ENCODE measurements around the gene CD247. TPM values are rescaled to one million over a fixed set of nuclear protein-coding genes. Genes with fewer than 3 reads are reported as not detected.

The CD247 gene
- total and polyA plus RNA-seq, 2 donors from 2014 or later: 1.8 to 7.7 TPM

- no peaks in the 10 kb centered on the region for H3K27me3 ChIP-seq (ENCODE audit: control insufficient read depth, insufficient read depth, low read length)
- H3K27ac ChIP-seq (ENCODE audit: low read depth in 2 of 2, low read length in 2 of 2): no peak overlapping the region
- no peak overlapping the region for H3K4me3 ChIP-seq (ENCODE audit: low read length in 3 of 3)
- FAIRE-seq (no peak), DNase-seq (no peak)
- intact Hi-C loops (cut with DNase I): no loop called here
- no peak for TF ChIP-seq CTCF (IDR thresholded peaks at IDR 0.05; ENCODE audit: borderline replicate concordance, extremely low read depth, insufficient read depth)
- H3K36me3 ChIP-seq (ENCODE audit: control insufficient read depth in 2 of 3, insufficient read depth in 3 of 3, low read length in 3 of 3): no peaks in the 10 kb centered on the region
- no peaks in the 10 kb centered on the region for H3K4me1 ChIP-seq (ENCODE audit: control insufficient read depth in 2 of 3, insufficient read depth in 2 of 3, low read depth in 1 of 3, low read length in 3 of 3)
- no peak overlapping the region for H3K9ac ChIP-seq (ENCODE audit: low read length in 3 of 3)
- H3K9me3 ChIP-seq (ENCODE audit: control insufficient read depth in 2 of 3, insufficient read depth in 1 of 3, low read length in 3 of 3): no peaks in the 10 kb centered on the region
Observed at GRCh38 chr1:167516404-167517388, 1.6 kb downstream of the CD247 start.

- no peak for TF ChIP-seq CTCF (IDR thresholded peaks at IDR 0.05; ENCODE audit: borderline replicate concordance, extremely low read depth, insufficient read depth)
Observed at GRCh38 chr1:167515893-167516321, 2.4 kb downstream of the CD247 start.

GRCh38 chr1:167515461-167515860, 2.9 kb downstream of the CD247 start:
- TF ChIP-seq CTCF (IDR thresholded peaks at IDR 0.05; ENCODE audit: borderline replicate concordance, extremely low read depth, insufficient read depth): no peak
- no peak for DNase-seq
- Histone ChIP-seq H3K27me3 (ENCODE audit: control insufficient read depth, insufficient read depth, low read length) (no peaks in the 10 kb centered on the region), H3K9me3 (ENCODE audit: control insufficient read depth in 2 of 3, insufficient read depth in 1 of 3, low read length in 3 of 3) (no peaks in the 10 kb centered on the region), H3K4me1 (ENCODE audit: control insufficient read depth in 2 of 3, insufficient read depth in 2 of 3, low read depth in 1 of 3, low read length in 3 of 3) (no peaks in the 10 kb centered on the region), H3K4me3 (ENCODE audit: low read length in 3 of 3) (no peak overlapping the region), H3K27ac (ENCODE audit: low read depth in 2 of 2, low read length in 2 of 2) (no peak overlapping the region), H3K36me3 (ENCODE audit: control insufficient read depth in 2 of 3, insufficient read depth in 3 of 3, low read length in 3 of 3) (no peaks in the 10 kb centered on the region), H3K9ac (ENCODE audit: low read length in 3 of 3) (no peak overlapping the region)
- FAIRE-seq: no peak
- intact Hi-C loops (cut with DNase I): no loop called here

More at GRCh38 chr1:167515893-167516321, 2.4 kb downstream of the CD247 start:
- intact Hi-C loops (cut with DNase I): no loop called here
- no peak for DNase-seq
- Histone ChIP-seq H3K4me1 (ENCODE audit: control insufficient read depth in 2 of 3, insufficient read depth in 2 of 3, low read depth in 1 of 3, low read length in 3 of 3) (no peaks in the 10 kb centered on the region), H3K9me3 (ENCODE audit: control insufficient read depth in 2 of 3, insufficient read depth in 1 of 3, low read length in 3 of 3) (no peaks in the 10 kb centered on the region), H3K9ac (ENCODE audit: low read length in 3 of 3) (no peak overlapping the region), H3K27me3 (ENCODE audit: control insufficient read depth, insufficient read depth, low read length) (no peaks in the 10 kb centered on the region), H3K27ac (ENCODE audit: low read depth in 2 of 2, low read length in 2 of 2) (no peak overlapping the region), H3K36me3 (ENCODE audit: control insufficient read depth in 2 of 3, insufficient read depth in 3 of 3, low read length in 3 of 3) (no peaks in the 10 kb centered on the region), H3K4me3 (ENCODE audit: low read length in 3 of 3) (no peak overlapping the region)
- no peak for FAIRE-seq
